A172 (cell line): ENCODE data around the gene ADGRB2. TPM values are rescaled to one million over a fixed set of nuclear protein-coding genes. Genes with fewer than 3 reads are reported as not detected.

Source experiments
- DNase-seq: peaks from one replicate; pipeline ENCODE4 v3.0.0-alpha.2; 2015; ENCODE audit warnings: low spot score
- total RNA-seq: library from RNA; depleted of rRNA; stranded (reverse); fragments of >200 nt; shearing (Covaris generic); gene quantifications from 2 replicates; pipeline ENCODE4 v1.2.3, GENCODE V29; 2014

The ADGRB2 gene
- total RNA-seq, 1 experiment from 2014 or later, result 20.9 TPM

- no peak for DNase-seq
Measured at GRCh38 chr1:31782421-31783410, 18.6 kb upstream of the ADGRB2 start.

DNA sequence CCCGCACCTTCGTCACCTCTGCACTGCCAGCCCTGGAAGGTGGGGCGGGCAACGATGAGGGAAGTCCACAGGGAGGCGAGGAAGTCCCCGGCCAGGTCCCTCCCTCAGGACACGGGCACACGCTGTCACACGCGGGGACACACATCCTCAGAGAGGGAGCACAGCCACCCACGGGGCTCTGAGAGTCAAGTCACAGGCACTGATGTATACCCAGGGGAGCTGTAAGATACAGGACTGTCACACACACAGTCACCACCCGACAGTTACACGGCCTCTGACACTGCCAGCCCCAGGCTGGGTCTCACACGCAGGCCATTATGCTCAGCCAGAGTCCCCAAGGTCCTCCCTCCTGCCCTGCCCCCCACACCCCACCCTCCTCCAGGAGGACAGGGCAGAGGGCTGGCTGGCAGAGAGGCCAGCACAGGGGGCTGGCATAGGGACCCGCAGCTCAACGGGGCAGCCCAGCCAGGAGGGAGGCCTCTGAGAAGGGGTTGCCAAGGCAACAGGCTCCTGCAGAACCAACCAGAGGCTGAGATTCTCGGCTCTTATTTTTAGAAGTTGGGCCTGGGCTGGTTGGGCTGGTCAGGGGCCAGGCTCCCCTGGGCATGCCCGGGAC, 17.7 kb upstream of the ADGRB2 start:
- DNase-seq, result no peak

DNA sequence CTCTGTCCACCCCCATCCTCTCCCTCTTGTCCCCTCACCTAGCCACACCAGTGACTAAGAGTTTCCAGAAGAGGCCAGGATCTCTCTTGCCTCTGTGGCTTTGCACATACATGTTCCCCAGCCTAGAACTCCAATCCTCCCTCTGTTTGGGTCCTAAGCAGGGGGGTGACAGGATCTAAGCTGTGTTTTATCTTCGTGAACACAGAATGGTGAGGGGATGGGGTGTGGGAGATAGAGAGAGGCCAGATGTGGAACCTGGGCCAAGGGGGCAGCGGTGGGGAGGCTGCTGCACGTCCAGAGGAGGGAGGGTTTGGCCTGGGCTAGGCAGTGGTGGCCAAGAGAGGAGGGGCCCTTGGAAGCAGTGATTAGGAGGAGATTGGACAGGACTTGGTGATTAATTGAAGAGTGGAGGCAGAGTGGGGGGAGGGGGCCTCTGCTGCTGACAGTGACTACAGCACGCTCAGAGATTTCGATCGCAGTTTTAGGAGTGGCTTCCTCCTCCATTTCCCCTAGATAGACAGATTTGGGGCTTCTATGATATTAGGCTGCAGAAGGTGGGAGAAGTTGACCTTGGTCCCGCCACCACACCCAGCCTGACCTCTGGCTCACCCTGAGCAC, 17.1 kb upstream of the ADGRB2 start:
- DNase-seq, result no peak

DNA sequence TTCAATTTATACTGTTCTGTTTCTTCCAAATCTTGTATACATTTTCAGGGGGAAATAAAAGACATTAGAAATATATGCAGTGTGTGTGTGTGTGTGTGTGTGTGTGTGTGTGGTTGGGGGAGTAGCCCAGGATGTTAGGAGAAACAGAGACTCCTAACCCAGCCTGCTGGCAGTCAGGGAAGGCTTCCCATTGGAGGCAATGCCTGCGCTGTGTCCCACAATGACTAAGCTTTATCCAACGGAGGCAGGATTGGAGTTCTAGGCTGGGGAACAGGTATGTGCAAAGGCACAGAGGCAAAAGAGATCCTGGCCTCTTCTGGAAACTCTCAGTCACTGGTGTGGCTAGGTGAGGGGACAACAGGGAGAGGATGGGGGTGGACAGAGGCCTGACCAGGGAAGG, 16.5 kb upstream of the ADGRB2 start:
- DNase-seq, result no peak

- DNase-seq, result no peak
Measured at GRCh38 chr1:31779687-31780086, 15.5 kb upstream of the ADGRB2 start.

GRCh38 chr1:31778763-31779488, 14.8 kb upstream of the ADGRB2 start:
- DNase-seq, result no peak

DNA sequence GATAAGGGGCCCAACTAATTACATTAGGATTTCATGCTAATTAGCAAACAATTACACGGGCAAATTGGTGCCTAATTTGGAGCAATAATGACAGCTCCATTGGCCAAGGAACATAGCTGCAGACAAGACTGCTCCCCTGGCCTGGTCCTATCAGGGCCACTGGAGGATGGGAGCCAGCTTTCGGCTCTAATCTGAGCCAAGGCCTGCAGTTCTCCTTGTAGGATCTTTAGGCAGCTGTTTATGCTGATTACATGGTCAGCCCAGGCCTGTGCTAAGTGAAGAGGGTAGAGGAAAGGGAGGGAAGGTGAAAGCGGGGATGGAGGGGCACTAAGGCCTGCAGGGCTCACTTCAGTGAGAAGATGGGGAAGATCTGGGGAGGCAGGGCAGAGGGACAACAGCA, 12.4 kb upstream of the ADGRB2 start:
- DNase-seq, result no peak

- no peak for DNase-seq
Measured at GRCh38 chr1:31776032-31776431, 11.9 kb upstream of the ADGRB2 start.

DNA sequence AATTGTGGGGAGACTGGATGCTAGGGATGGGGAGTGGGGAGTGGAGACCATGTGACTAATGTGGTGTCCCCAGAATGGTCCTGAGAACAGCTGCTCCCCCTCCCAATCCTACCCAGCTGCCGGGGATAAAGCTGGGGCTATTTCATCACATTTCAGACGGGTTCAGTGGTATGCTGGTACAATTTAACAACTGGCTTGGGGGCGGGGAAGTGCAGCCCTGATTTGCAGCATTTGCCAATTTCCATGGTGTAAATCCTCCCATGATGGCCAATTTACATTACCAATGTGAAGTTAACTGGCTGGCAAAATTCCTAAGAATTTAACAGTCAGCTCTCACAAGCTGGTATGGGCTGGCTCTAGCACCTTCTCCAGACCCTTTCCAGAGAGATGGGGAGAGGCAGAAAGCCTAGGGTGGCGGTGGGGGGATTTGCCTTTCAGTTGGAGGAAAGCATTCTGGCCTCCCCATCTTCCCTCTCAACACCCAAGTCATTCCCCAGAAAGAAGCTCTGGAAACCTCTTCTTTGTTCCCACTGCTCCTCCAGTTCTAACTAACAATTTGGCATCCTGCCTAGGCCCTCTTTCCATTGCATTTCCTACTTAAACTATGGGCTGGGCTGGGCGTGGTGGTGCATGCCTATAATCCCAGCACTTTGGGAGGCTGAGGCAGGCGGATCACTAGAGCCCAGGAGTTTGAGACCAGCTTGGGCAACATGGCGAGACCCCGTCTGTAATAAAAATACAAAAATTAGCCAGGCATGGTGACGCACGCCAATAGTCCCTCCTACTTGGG, 11.3 kb upstream of the ADGRB2 start:
- DNase-seq, result no peak

DNA sequence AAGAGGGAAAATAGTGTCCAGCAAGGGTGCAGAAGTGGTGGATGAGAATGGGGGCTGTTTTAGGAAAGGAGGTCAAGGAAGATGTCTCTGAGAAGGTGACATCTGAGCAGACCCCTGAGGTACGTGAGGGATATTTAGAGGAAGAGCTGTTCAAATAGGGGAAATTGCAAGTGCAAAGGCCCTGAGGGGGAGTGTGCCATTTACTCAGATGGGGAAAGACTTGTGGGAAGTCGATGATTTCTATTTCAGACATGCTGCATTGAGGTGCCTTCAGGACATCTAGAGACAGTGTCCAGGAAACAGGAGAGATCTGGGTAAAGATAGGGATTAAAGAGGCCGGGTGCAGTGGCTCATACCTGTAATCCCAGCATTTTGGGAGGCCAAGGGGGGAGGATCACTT, 10.4 kb upstream of the ADGRB2 start:
- DNase-seq, result no peak

- DNase-seq, result no peak
Measured at GRCh38 chr1:31773861-31774260, 9.7 kb upstream of the ADGRB2 start.

GRCh38 chr1:31772669-31773248, 8.6 kb upstream of the ADGRB2 start:
- DNase-seq, result no peak

GRCh38 chr1:31771891-31772668, 7.9 kb upstream of the ADGRB2 start:
- no peak for DNase-seq

GRCh38 chr1:31769720-31770390, 5.7 kb upstream of the ADGRB2 start:
- no peak for DNase-seq

DNA sequence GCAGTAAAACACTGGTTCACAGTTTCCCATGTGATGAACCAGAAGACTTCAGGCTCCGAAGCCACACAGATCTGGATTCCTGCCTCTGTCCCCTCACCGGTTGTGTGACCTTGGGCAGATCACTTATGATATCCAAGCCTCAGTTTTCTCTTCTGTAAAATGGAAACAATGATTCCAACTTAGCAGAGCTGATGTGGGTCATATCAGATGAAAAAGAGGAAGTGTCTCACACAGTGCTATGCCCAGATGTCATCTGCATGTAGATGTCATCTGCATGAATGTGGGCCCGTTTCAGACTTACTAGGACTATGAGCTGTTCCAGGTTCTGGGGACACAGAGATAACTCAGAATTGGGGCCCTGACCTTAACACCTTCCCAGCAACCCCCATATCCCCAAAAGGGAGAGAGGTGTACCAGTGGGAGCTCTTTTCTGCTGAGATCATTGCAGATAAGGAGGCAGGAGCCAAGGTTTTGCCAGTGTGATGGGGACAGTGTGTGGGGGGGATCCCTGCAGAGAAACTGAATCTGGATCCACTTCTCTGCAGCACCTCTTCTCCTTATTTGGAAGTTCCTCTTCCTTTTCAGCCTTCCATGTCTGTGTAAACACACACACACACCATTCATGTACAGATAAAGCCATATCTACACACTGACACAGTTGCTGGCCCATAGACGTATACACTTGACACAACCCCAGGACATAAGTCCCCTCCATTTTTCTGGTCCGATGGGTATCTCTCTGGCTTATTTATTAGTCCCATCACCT, 5.0 kb upstream of the ADGRB2 start:
- no peak for DNase-seq

- no peak for DNase-seq
Measured at GRCh38 chr1:31768407-31768907, 4.3 kb upstream of the ADGRB2 start.

DNA sequence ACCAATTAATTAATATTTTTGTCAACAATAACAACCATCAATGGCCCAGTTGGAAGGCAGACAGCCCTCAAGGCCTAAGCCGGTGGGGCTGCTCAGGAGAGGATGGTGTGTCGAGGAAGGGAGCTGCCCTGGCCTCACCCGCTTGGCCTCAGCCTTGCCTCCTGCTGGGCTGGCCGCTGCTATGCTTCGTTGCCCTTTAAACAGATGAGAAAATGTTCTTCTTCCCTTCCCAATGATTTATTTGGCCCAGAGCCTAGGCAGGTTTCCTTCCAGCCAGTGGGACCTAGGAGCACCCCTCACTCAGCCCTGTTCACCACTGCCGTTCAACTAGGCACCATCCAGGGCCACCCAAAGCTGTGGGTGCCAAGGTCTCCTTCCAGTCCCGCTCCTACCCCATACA, 3.1 kb upstream of the ADGRB2 start:
- DNase-seq, result no peak

GRCh38 chr1:31765516-31765915, 1.4 kb upstream of the ADGRB2 start:
- no peak for DNase-seq
